NCI-H526 (cell line): ENCODE results near the gene CTSF.
"Not testable (repeated sequence)": the region's sequence is repeated elsewhere in the genome, so short reads cannot be mapped to it uniquely, and the experiment has no call there.

ENCODE experiments used
- DNase-seq, 2 experiments: peaks; one replicate each; lab custom pipeline; 2025; lab: John Stamatoyannopoulos, UW

CTSF gene

GRCh38 chr11:66568124-66568916 lies at the start of gene CTSF:
CTSF (minus strand) TSS chr11:66568606; CDS start chr11:66568486, 120 bp downstream.
- DNase-seq: peak; percentile 44 to 90

- DNase-seq: peak; percentile 55 to 87
Observed at GRCh38 chr11:66617155-66617834, 48.9 kb upstream of the CTSF start.

- peak; percentile 99 to 100 for DNase-seq
Observed at GRCh38 chr11:66616379-66617154, 48.2 kb upstream of the CTSF start, which contains the start of gene RBM14. RBM14 (plus strand) TSS chr11:66616630; CDS start chr11:66616721, 91 bp downstream.

- DNase-seq: no peak
Observed at GRCh38 chr11:66614073-66614472, 45.7 kb upstream of the CTSF start.

- no peak for DNase-seq
Observed at GRCh38 chr11:66612458-66612857, 44.1 kb upstream of the CTSF start.

- no peak for DNase-seq
Observed at GRCh38 chr11:66609721-66610617, 41.6 kb upstream of the CTSF start.

DNA sequence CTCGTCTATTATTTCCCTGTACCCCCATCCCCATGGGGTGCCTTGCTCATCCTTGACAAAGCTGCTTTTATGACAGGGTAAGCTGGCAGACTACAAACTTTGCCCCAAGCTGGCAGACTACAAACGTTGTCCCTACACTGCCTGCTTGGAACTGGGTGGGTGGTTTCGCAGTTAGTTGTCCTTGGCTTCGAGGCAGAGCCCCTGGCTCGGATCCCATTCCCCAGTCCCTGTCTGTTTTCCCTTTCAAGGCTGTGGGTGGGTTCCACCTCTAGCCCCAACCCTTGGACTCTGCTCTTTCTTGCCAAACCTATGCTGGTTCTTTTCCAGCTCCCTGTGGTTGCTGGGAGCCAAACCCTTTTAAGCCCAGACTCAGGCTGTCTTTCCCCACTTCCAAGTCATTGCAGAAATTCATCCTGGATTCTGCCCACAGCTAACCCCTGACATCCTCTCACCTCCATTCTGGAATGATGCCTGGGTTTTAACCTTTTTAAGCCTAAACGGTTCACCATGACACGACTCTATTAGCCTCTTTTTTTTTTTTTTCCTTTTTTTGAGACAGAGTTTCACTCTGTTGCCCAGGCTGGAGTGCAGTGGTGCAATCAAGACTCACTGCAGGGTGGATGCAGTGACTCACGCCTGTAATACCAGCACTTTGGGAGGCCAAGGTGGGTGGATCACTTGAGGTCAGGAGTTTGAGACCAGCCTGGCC lies 38.9 kb upstream of the CTSF start:
- DNase-seq: no peak

DNA sequence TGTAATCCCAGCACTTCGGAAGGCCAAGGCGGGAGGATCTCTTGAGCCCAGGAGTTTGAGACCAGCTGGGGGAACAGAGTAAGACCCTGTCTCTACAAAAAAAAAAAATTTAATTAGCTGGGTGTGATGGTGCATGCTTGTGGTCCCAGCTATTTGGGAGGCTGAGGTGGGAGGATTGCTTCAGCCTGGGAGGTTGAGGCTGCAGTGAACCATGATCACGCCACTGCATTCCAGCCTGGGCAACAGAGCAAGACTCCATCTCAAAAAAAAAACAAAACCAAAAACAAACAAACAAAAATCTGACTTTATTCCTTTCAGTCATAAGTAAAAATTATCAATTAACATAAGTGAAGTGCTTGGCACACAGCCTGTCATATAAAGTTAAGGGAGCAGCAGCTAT lies 38.2 kb upstream of the CTSF start:
- DNase-seq: not testable (repeated sequence)

DNA sequence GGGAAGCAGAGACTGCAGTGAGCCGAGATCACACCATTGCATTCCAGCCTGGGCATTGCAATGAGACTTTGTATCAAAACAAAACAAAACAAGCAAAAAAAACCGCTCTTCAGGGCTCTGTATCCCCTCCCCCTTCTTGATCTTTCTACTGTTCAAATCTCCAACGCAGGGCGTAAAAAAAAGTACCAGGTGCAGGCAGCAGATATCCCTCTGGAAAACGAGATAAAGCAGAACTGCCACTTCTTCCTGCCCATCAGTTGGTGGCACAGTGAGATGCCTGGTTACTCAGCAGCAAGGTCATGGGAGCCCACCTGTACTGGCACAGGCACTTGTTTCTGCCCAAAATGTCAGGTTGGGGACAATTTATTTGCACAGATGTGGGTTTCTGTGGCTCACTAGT lies 35.7 kb upstream of the CTSF start:
- DNase-seq: no peak

GRCh38 chr11:66603072-66603471 lies 34.7 kb upstream of the CTSF start:
- DNase-seq: no peak

- no peak for DNase-seq
Observed at GRCh38 chr11:66600631-66601233, 32.3 kb upstream of the CTSF start.

DNA sequence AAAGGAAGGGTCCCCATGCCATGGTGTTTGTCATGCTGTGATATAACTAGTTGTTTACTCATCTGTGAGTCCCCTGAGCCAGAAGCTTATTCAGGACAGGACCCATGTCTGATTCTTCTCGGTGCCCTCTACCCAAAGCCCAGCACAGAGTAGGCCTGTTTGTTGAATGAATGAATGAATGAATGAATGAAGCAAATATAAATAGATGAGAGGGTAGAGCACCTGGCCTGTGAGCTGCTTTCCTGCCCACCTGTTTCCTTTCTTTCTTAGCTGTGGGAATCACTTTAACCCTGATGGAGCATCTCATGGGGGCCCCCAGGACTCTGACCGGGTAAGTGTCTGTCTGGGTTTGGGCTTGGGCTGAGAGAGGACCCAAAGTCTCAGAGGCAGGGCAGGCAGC lies 31.8 kb upstream of the CTSF start:
- no peak for DNase-seq

DNA sequence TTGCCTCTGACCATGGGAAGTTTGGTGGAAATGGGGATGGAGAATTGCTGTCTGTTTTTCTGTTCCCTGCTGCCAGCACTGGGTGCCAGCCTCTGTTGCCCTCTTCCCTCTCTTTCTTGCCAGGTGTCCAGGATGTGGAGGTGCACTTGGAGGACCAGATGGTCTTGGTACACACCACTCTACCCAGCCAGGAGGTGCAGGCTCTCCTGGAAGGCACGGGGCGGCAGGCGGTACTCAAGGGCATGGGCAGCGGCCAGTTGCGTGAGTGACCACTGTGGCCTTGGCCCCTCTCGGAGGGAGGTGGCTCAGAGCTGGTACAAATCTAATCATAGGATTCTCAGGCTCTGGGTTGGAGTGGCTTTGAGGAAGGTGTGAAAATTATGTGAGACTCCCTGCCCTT lies 30.6 kb upstream of the CTSF start:
- DNase-seq: no peak

GRCh38 chr11:66595245-66595904 lies 27.0 kb upstream of the CTSF start:
- DNase-seq: no peak

DNA sequence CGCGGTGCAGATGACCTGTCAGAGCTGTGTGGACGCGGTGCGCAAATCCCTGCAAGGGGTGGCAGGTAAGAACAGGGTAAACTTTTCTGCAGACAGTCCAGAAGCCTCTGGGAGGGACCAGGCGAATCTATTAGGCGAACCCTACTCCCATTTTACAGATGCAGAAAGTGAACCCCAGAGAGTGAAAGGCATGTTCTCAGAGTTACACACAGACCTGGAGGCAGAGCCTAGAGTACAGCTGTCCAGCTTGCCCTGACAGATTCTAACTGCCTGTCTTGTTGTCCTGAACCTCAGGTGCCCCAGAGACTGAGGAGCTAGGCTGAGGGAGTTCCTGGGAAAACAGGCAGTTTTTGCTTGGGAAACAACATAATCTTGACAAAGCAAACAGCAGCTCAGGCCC lies 25.2 kb upstream of the CTSF start:
- no peak for DNase-seq

- no peak for DNase-seq
Observed at GRCh38 chr11:66593303-66593635, 24.9 kb upstream of the CTSF start.

GRCh38 chr11:66592457-66593302 lies 24.3 kb upstream of the CTSF start, which contains the start of the genes CCDC87 and CCS:
CCDC87 (minus strand) TSS chr11:66593063; CDS start chr11:66593015, 48 bp downstream.
CCS (plus strand) TSS chr11:66593185; CDS start chr11:66593262, 77 bp downstream.
- peak; percentile 92 to 97 for DNase-seq

GRCh38 chr11:66591175-66591574 lies 22.8 kb upstream of the CTSF start:
- no peak for DNase-seq
